ENCODE results near the gene SRP14.
A peak's percentile ranks its signal among the peaks of the same experiment; 100 is the strongest.
"Not testable (repeated sequence)": the region's sequence is repeated elsewhere in the genome, so short reads cannot be mapped to it uniquely, and the experiment has no call there.

Gene SRP14

DNA sequence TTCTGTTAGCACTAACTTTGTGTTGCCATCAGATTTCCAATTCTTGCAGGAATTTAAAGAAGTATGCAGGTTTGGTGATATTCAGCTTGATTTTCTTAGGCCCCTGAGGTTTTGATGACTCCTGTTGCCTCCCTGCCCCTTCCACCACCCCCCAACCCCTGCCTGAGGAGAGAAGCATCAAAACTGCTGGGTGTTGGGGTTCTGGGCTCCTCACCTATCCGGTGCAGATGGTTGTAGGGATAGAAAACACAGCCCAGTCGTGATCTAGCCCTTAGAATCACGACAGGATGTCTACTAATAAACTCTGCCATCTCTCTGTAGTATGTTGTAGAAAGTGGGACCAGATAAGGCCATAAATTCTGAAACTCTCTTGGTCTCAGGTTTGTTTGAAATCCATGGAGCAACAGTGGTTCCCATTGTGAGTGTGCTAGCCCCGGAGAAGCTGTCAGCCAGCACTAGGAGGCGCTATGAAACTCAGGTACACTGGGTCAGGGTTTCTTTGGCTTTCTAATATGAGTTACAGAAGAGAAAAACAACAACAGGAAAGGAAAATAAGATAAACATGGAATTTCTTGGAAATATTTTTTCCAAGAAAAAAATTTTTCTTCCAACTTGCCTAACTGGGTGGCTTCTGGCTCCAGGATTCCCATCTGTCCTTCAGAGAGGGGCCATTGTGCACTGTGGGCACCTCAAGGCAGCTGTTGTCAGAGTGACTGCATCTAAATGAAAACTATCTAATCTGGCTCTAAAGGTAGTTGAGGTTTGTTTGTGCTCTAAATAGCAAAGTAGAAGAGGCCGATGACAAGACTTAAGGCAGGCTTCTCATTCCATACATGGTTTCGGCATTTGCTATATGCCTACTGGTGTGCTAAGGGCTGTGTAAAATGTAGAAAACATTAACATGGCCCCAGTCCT is 8.7 kb downstream of the SRP14 start:
- peak; percentile 38 for DNase-seq (ENCODE audit: low read depth)

DNA sequence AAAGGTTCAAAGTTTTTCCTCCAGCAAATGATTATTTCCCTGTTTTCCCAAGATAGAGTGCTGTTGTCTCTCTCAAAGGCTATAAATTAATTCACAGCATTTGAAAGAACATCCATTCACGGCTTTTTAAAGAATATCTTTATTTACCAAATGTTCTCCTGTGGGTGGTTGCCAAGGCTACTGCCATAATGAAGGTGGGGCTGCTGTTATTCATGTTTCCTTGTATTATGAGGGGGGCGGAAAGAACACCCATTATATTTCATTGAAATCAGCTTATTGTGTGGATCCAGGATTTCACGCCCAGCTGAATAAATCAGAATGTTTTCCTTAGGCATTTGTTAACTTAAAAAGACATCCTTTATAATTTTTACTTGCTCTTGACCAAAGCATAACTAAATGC is 10.1 kb downstream of the SRP14 start:
- TF ChIP-seq POLR2A (IDR thresholded peaks at IDR 0.05; ENCODE audit: extremely low read depth, insufficient read length) (no peak), MYC (IDR thresholded peaks at IDR 0.05; ENCODE audit: low read depth, low read length) (no peak)
- TF ChIP-seq, protein P1, sequence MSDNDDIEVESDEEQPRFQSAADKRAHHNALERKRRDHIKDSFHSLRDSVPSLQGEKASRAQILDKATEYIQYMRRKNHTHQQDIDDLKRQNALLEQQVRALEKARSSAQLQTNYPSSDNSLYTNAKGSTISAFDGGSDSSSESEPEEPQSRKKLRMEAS (IDR thresholded peaks at IDR 0.05; ENCODE audit: low read depth, low read length), result no peak
- TF ChIP-seq, protein P2, sequence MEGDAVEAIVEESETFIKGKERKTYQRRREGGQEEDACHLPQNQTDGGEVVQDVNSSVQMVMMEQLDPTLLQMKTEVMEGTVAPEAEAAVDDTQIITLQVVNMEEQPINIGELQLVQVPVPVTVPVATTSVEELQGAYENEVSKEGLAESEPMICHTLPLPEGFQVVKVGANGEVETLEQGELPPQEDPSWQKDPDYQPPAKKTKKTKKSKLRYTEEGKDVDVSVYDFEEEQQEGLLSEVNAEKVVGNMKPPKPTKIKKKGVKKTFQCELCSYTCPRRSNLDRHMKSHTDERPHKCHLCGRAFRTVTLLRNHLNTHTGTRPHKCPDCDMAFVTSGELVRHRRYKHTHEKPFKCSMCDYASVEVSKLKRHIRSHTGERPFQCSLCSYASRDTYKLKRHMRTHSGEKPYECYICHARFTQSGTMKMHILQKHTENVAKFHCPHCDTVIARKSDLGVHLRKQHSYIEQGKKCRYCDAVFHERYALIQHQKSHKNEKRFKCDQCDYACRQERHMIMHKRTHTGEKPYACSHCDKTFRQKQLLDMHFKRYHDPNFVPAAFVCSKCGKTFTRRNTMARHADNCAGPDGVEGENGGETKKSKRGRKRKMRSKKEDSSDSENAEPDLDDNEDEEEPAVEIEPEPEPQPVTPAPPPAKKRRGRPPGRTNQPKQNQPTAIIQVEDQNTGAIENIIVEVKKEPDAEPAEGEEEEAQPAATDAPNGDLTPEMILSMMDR (IDR thresholded peaks at IDR 0.05; ENCODE audit: low read depth, low read length), result no peak
- no peak for DNase-seq (ENCODE audit: low read depth)
- H3K4me3 ChIP-seq (ENCODE audit: low read depth, low read length), result no peak overlapping the region

More for the DNA sequence above, 8.7 kb downstream of the SRP14 start:
- TF ChIP-seq, protein P1 (IDR thresholded peaks at IDR 0.05; ENCODE audit: low read depth, low read length), result no peak
- no peak for TF ChIP-seq MYC (IDR thresholded peaks at IDR 0.05; ENCODE audit: low read depth, low read length)
- TF ChIP-seq, protein P2 (IDR thresholded peaks at IDR 0.05; ENCODE audit: low read depth, low read length), result peak; percentile 67
- H3K4me3 ChIP-seq (ENCODE audit: low read depth, low read length), result no peak overlapping the region

DNA sequence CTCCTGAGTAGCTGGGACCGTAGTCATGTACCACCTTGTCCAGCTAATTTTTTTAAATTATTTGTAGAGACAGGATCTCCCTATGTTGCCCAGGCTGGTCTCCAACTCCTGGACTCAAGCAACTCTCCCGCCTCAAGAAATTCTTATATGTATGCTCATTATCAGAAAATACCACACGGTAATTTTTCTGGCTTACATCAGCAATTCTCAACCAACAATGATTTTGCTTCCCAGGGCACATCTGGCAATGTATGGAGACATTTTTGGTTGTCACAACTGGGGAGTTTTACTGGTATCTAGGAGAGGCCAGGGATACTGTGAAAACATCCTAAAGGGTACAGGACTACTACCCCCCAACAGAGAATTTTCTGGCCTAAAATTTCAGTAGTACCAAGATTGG is 10.8 kb downstream of the SRP14 start:
- TF ChIP-seq, protein P1 (IDR thresholded peaks at IDR 0.05; ENCODE audit: low read depth, low read length), result no peak
- TF ChIP-seq, protein P2 (IDR thresholded peaks at IDR 0.05; ENCODE audit: low read depth, low read length), result no peak
- TF ChIP-seq POLR2A (IDR thresholded peaks at IDR 0.05; ENCODE audit: extremely low read depth, insufficient read length) (no peak), MYC (IDR thresholded peaks at IDR 0.05; ENCODE audit: low read depth, low read length) (no peak)
- H3K4me3 ChIP-seq (ENCODE audit: low read depth, low read length), result no peak overlapping the region
- DNase-seq (ENCODE audit: low read depth), result no peak

DNA sequence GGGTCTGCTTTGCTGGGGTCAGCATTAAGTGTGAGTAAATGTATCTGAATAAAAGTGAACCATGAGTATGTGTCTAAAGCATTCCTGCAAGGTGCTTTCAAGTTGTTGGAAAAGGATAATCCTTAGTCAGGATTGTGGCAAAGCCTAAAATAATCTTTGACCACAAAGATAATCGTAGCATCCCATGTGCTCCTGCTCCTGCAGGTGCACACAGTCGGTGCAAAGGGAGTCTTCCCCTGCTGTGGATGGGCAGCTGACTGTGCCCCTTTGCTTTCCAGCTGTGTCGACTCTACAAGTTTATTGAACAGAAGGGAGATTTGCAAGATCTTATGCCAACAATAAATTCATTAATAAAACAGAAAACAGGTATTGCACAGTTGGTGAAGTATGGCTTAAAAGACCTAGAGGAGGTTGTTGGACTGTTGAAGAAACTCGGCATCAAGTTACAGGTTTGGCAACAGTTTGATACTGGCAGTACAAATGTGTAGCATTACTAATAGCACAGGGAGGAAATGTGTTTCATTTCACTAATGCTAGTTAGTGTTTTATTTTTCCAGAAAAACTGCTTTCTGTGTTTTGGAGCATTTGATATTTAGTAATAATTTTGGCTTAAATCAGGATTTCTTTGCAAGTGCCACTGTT is 22.6 kb downstream of the SRP14 start:
- H3K4me3 ChIP-seq (ENCODE audit: low read depth, low read length), result no peak overlapping the region
- no peak for DNase-seq (ENCODE audit: low read depth)
- TF ChIP-seq, protein P2 (IDR thresholded peaks at IDR 0.05; ENCODE audit: low read depth, low read length), result no peak
- no peak for TF ChIP-seq POLR2A (IDR thresholded peaks at IDR 0.05; ENCODE audit: extremely low read depth, insufficient read length)
- TF ChIP-seq, protein P1 (IDR thresholded peaks at IDR 0.05; ENCODE audit: low read depth, low read length), result no peak
- no peak for TF ChIP-seq MYC (IDR thresholded peaks at IDR 0.05; ENCODE audit: low read depth, low read length)

DNA sequence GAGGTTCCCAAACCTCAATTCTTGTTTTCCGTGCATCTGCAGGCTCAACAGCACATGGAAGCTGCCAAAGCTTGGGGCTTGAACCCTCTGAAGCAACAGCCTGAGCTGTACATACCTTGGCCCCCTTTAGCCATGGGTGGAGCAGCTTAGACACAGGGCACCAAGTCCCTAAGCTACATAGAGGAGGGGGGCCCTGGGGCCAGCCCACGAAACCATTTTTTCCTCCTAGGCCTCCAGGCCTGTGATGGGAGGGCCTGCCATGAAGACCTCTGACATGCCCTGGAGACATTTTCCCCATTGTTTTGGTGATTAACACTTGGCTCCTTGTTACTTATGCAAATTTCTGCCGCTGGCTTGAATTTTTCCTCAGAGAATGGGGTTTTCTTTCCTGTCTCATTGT is 24.6 kb downstream of the SRP14 start:
- TF ChIP-seq, protein P2 (IDR thresholded peaks at IDR 0.05; ENCODE audit: low read depth, low read length), result no peak
- TF ChIP-seq MYC (IDR thresholded peaks at IDR 0.05; ENCODE audit: low read depth, low read length) (no peak), POLR2A (IDR thresholded peaks at IDR 0.05; ENCODE audit: extremely low read depth, insufficient read length) (no peak)
- TF ChIP-seq, protein P1 (IDR thresholded peaks at IDR 0.05; ENCODE audit: low read depth, low read length), result no peak
- H3K4me3 ChIP-seq (ENCODE audit: low read depth, low read length), result no peak overlapping the region
- DNase-seq (ENCODE audit: low read depth), result no peak

DNA sequence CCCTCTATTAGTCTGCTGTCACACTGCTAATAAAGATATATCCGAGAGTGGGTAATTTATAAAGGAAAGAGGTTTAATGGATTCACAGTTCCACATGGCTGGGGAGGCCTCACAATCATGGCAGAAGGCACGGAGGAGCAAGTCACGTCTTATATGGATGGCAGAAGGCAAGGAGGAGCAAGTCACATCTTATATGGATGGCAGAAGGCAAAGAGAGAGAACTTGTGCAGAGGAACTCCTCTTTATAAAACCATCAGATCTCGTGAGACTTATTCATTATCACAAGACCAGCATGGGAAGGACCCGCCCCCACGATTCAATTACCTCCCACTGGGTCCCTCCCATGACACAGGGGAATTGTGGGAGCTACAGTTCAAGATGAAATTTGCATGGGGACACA is 25.6 kb downstream of the SRP14 start:
- not testable (repeated sequence) for H3K4me3 ChIP-seq (ENCODE audit: low read depth, low read length); DNase-seq (ENCODE audit: low read depth)

Data from NB4 (cell line).